ENCODE measurements around the gene DLGAP4.

GRCh38 chr20:36266189-36266588 lies 40.0 kb upstream of the DLGAP4 start:
- no peak for TF ChIP-seq BHLHE40 (IDR thresholded peaks at IDR 0.05; ENCODE audit: low read depth, low read length)
- TF ChIP-seq EP300 (IDR thresholded peaks at IDR 0.05) = no peak
